ENCODE data around the gene TMEM217. TPM values are rescaled to one million over a fixed set of nuclear protein-coding genes. Genes with fewer than 3 reads are reported as not detected.

Gene TMEM217
- total and polyA plus RNA-seq, 2 of the 8 experiments (the other 6 are each of a cell fraction or from before 2014, with no cell fraction given) = 0.60 to 1.1 TPM

DNA sequence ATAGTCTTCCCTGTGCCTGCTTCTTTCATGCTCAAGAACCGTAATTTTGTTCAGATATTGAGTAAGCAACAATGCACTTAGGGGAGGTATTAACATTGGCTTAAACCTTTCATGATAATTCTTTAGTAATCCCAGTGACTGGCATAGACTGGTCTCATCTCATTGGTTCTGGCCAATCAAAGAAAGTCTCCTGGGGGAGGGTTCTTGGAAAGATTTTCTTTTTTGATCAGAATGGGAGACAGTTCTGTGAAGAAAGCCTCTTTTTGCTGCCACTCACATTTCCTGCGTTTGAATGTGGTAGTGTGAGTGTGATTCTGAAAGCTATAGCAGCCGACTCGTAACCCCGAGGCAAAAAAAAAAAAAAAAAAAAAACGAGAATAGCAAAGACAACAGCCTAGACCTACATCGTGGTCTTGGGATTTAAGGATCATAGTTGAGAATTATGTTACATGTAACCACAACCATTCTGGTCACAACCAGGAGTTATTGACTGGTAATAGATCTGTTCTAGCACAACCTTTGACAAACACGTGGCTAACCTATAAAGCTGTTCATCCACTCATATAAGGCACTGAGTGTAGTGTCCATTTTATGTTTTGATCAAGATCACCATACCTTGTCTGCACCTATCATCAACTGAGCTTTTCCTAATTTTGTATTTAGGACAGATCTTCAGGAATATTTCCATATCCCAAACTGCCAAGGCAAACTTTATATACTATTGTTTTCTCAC, 15.1 kb upstream of the TMEM217 start:
- Histone ChIP-seq H2BK12ac (ENCODE audit: low read depth, low read length) (no peak overlapping the region), H3K4me2 (ENCODE audit: insufficient read depth in 1 of 2, low read depth in 2 of 2, low read length in 2 of 2) (no peak overlapping the region), H3K4ac (replicated peaks; ENCODE audit: insufficient read length, low read depth, low read length) (no peak overlapping the region), H3K9me3 (ENCODE audit: insufficient read depth in 2 of 2, low read depth in 1 of 2, low read length in 1 of 2) (no peaks in the 10 kb centered on the region), H2AK5ac (ENCODE audit: low read depth, low read length) (no peak overlapping the region), H4K20me1 (replicated peaks in 1 of 2; ENCODE audit: control insufficient read depth in 1 of 2, insufficient read depth in 2 of 2, low read length in 2 of 2) (peaks cover 2% of the 10 kb centered on the region in 2 experiments), H3K14ac (ENCODE audit: insufficient read length) (no peak overlapping the region), H3K4me1 (replicated peaks in 1 of 4; ENCODE audit: control insufficient read depth in 3 of 4, insufficient read depth in 4 of 4, low read length in 3 of 4) (no peaks in the 10 kb centered on the region; a peak in 1 of 7 replicates), H3K56ac (replicated peaks; ENCODE audit: insufficient read length, low read depth, low read length) (no peak overlapping the region), H3K79me1 (ENCODE audit: low read depth, low read length) (no peaks in the 10 kb centered on the region; the same call in 1 of the 2 replicates), H4K91ac (replicated peaks; ENCODE audit: insufficient read length, low read length) (no peak overlapping the region), H4K8ac (ENCODE audit: extremely low read depth, insufficient read depth, low read length) (no peak overlapping the region), H3K4me3 (ENCODE audit: extremely low read depth in 1 of 4, insufficient read depth in 2 of 4, low read depth in 3 of 4, low read length in 4 of 4) (no peak overlapping the region), H3K23me2 (ENCODE audit: low read depth, low read length) (no peaks in the 10 kb centered on the region), H4K5ac (ENCODE audit: insufficient read length, low read depth, low read length) (no peak overlapping the region), H2BK120ac (replicated peaks; ENCODE audit: low read depth, low read length) (no peak overlapping the region), H3K27me3 (replicated peaks in 1 of 4; ENCODE audit: control insufficient read depth in 3 of 4, extremely low read depth in 1 of 4, insufficient read depth in 3 of 4, low read length in 3 of 4) (no peaks in the 10 kb centered on the region), H3K79me2 (ENCODE audit: control insufficient read depth in 1 of 2, insufficient read depth in 2 of 2, low read length in 2 of 2) (peaks cover 0 to 22% of the 10 kb centered on the region in 2 experiments; a peak in 2 of 4 replicates), H2BK20ac (ENCODE audit: low read length) (no peak overlapping the region), H3K9ac (replicated peaks in 1 of 4; ENCODE audit: extremely low read depth in 1 of 4, low read depth in 3 of 4, low read length in 3 of 4) (no peak overlapping the region), H3K36me3 (ENCODE audit: control insufficient read depth in 2 of 4, insufficient read depth in 4 of 4, low read length in 3 of 4) (peaks cover 0 to 8% (median 0%) of the 10 kb centered on the region in 4 experiments; a peak in 2 of 8 replicates), H2BK5ac (ENCODE audit: low read depth, low read length) (no peak overlapping the region), H2BK15ac (ENCODE audit: low read length) (no peak overlapping the region), H2AFZ (ENCODE audit: low read length) (no peak overlapping the region), H3K23ac (ENCODE audit: insufficient read length) (no peak overlapping the region), H3K27ac (ENCODE audit: low read depth, low read length) (no peak overlapping the region), H3K18ac (ENCODE audit: extremely low read depth, low read length) (no peak overlapping the region)
- 79% methylated on average over 8 of the region's 8 CpGs; no CpG with 5 or more reads in 1 of the 2 experiments for WGBS, 2 experiments (ENCODE audit: extremely low coverage in 1 of 2, insufficient coverage in 1 of 2, insufficient read length in 1 of 2, insufficient replicate concordance in 2 of 2, low coverage in 1 of 2, low lambda C conversion rate in 2 of 2, missing lambda C conversion rate in 1 of 2)
- POLR2A ChIA-PET (ENCODE audit: partially characterized antibody) = no interaction called here
- no peak for FAIRE-seq
- CTCF ChIA-PET (ENCODE audit: partially characterized antibody) = interaction anchor here (0.5 to 1.0 kb wide), 2 partner anchors 180 to 381 kb away, joined by 3 read pairs; no protein-coding TSS in a partner anchor
- DNase-seq (ENCODE audit: low read depth in 1 of 2, low spot score in 2 of 2) = no peak
- TF ChIP-seq CHD2 (IDR thresholded peaks at IDR 0.05; ENCODE audit: low read length) = no peak
- TF ChIP-seq TAF1 (IDR thresholded peaks at IDR 0.05; ENCODE audit: low read depth, low read length) = no peak
- no peak for TF ChIP-seq JUN (IDR thresholded peaks at IDR 0.05; ENCODE audit: low read depth, low read length)
- TF ChIP-seq ASH2L (IDR thresholded peaks at IDR 0.05; ENCODE audit: low read length) = no peak
- TF ChIP-seq TEAD4 (IDR thresholded peaks at IDR 0.05; ENCODE audit: low read depth, low read length) = no peak
- no peak for TF ChIP-seq SP1 (IDR thresholded peaks at IDR 0.05; ENCODE audit: low read depth, low read length)
- no peak for TF ChIP-seq SAP30 (IDR thresholded peaks at IDR 0.05; ENCODE audit: insufficient read depth, insufficient replicate concordance, low read length)
- no peak for TF ChIP-seq FOSL1 (IDR thresholded peaks at IDR 0.05; ENCODE audit: insufficient read depth, low read depth, low read length)
